HEK293T (cell line): ENCODE measurements around the gene ZBTB46.

Source experiments
- FOXK2 ChIP-seq: fragments of 450-650 bp; IDR thresholded peaks from 2 replicates; pipeline ENCODE4 v1.6.1; 2016; ENCODE audit warnings: mild to moderate bottlenecking
- FOXM1 ChIP-seq: fragments of 450-650 bp; IDR thresholded peaks from 2 replicates; pipeline ENCODE4 v1.6.1; 2017; ENCODE audit warnings: mild to moderate bottlenecking, borderline replicate concordance
- NFRKB ChIP-seq: fragments of 450-650 bp; IDR thresholded peaks from 2 replicates; pipeline ENCODE4 v1.6.1; 2016; ENCODE audit warnings: mild to moderate bottlenecking, moderate library complexity
- SUZ12 ChIP-seq: fragments of 450-650 bp; IDR thresholded peaks from 2 replicates; pipeline ENCODE4 v1.6.1; 2016; ENCODE audit warnings: mild to moderate bottlenecking
- TARDBP ChIP-seq: fragments of 450-650 bp; IDR thresholded peaks from 2 replicates; pipeline ENCODE4 v1.6.1; 2016
- ZNF384 ChIP-seq: fragments of 450-650 bp; IDR thresholded peaks from 2 replicates; pipeline ENCODE4 v1.6.1; 2016

GRCh38 chr20:63848003-63848911 is 17.2 kb upstream of the ZBTB46 start:
- TF ChIP-seq SUZ12 (no peak), TARDBP (no peak), ZNF384 (no peak), NFRKB (no peak), FOXK2 (no peak), FOXM1 (no peak)
